HEK293 (cell line): ENCODE data around the gene EIF4A3.

ENCODE experiments used
- CTCF ChIA-PET: fragments of 350-600 bp; formaldehyde crosslinking; extraction: SDS; loops from one replicate; lab custom pipeline; 2021; ENCODE audit warnings: antibody characterized with exemption; lab: Yijun Ruan, JAX
- POLR2A ChIA-PET: fragments of 300-600 bp; formaldehyde crosslinking; extraction: SDS; loops from one replicate; lab custom pipeline; 2020; ENCODE audit warnings: antibody characterized with exemption, inconsistent platforms; lab: Yijun Ruan, JAX
- H3K27ac ChIP-seq: fragments of 200-500 bp; sonication (Bioruptor generic); 2 replicates; pipeline ENCODE4 v1.5.1; 2014; ENCODE audit warnings: low read depth, low read length, control low read depth, inconsistent platforms; ENCODE audit errors: extremely low read depth
- H3K36me3 ChIP-seq, 2 experiments: fragments of 200-500 bp in 1 of 2; sonication (Bioruptor generic) in 1 of 2; 1 replicate in 1 of 2; 2 replicates in 1 of 2; pipeline ENCODE4 v1.5.1; 2014 to 2017; ENCODE audit warnings: inconsistent platforms in 2 of 2, low read length in 2 of 2; ENCODE audit not compliant: control insufficient read depth in 2 of 2, insufficient read depth in 1 of 2
- H3K4me1 ChIP-seq: fragments of 200-500 bp; sonication (Bioruptor generic); 2 replicates; pipeline ENCODE4 v1.5.1; 2014; ENCODE audit warnings: mild to moderate bottlenecking, low read length, inconsistent platforms; ENCODE audit not compliant: control insufficient read depth, insufficient read depth
- H3K4me3 ChIP-seq: 2 replicates; pipeline ENCODE4 v1.5.1; 2011; ENCODE audit warnings: low read depth, mild to moderate bottlenecking, control low read depth, low read length, moderate library complexity
- H3K9me3 ChIP-seq: fragments of 200-500 bp; sonication (Bioruptor generic); 2 replicates; pipeline ENCODE4 v1.5.1; 2014; ENCODE audit warnings: low read depth, low read length, inconsistent platforms; ENCODE audit not compliant: control insufficient read depth, insufficient read depth
- EGR2 ChIP-seq: fragments of 450-650 bp; formaldehyde crosslinking; IDR thresholded peaks from 2 replicates; pipeline ENCODE4 v1.5.1; 2016; ENCODE audit warnings: low read depth, missing biosample characterization, missing genetic modification characterization
- GFI1B ChIP-seq: fragments of 450-650 bp; formaldehyde crosslinking; IDR thresholded peaks from 2 replicates; pipeline ENCODE4 v1.5.1; 2016; ENCODE audit warnings: missing biosample characterization, missing genetic modification characterization
- KLF1 ChIP-seq: fragments of 450-650 bp; formaldehyde crosslinking; IDR thresholded peaks from 2 replicates; pipeline ENCODE4 v1.5.1; 2016; ENCODE audit warnings: missing biosample characterization, missing genetic modification characterization
- KLF9 ChIP-seq: fragments of 450-650 bp; formaldehyde crosslinking; IDR thresholded peaks from 2 replicates; pipeline ENCODE4 v1.5.1; 2016; ENCODE audit warnings: missing biosample characterization, missing genetic modification characterization, low read depth
- PRDM10 ChIP-seq: fragments of 450-650 bp; formaldehyde crosslinking; IDR thresholded peaks from 2 replicates; pipeline ENCODE4 v1.5.1; 2016; ENCODE audit warnings: missing biosample characterization, missing genetic modification characterization
- SP7 ChIP-seq: fragments of 450-650 bp; formaldehyde crosslinking; IDR thresholded peaks from 2 replicates; pipeline ENCODE4 v1.5.1; 2016; ENCODE audit warnings: missing biosample characterization, missing genetic modification characterization
- ZBTB8A ChIP-seq: fragments of 450-650 bp; formaldehyde crosslinking; IDR thresholded peaks from 2 replicates; pipeline ENCODE4 v1.5.1; 2016; ENCODE audit warnings: missing biosample characterization, missing genetic modification characterization
- ZEB2 ChIP-seq: fragments of 450-650 bp; formaldehyde crosslinking; IDR thresholded peaks from 2 replicates; pipeline ENCODE4 v1.5.1; 2016; ENCODE audit warnings: missing biosample characterization, missing genetic modification characterization
- ZIC2 ChIP-seq: fragments of 450-650 bp; formaldehyde crosslinking; IDR thresholded peaks from 2 replicates; pipeline ENCODE4 v1.5.1; 2016; ENCODE audit warnings: missing biosample characterization, missing genetic modification characterization
- ZNF18 ChIP-seq: fragments of 450-650 bp; formaldehyde crosslinking; IDR thresholded peaks from 2 replicates; pipeline ENCODE4 v1.5.1; 2016; ENCODE audit warnings: missing biosample characterization, missing genetic modification characterization
- ZNF223 ChIP-seq: fragments of 450-650 bp; formaldehyde crosslinking; IDR thresholded peaks from 2 replicates; pipeline ENCODE4 v1.5.1; 2016; ENCODE audit warnings: missing biosample characterization, missing genetic modification characterization
- ZNF423 ChIP-seq: fragments of 450-650 bp; formaldehyde crosslinking; IDR thresholded peaks from 2 replicates; pipeline ENCODE4 v1.5.1; 2016; ENCODE audit warnings: missing biosample characterization, missing genetic modification characterization
- ZNF433 ChIP-seq: fragments of 450-650 bp; formaldehyde crosslinking; IDR thresholded peaks from 2 replicates; pipeline ENCODE4 v1.5.1; 2016; ENCODE audit warnings: missing biosample characterization, missing genetic modification characterization, low read depth
- ZNF473 ChIP-seq: fragments of 450-650 bp; formaldehyde crosslinking; IDR thresholded peaks from 2 replicates; pipeline ENCODE4 v1.5.1; 2017; ENCODE audit warnings: missing biosample characterization, missing genetic modification characterization
- ZNF48 ChIP-seq: fragments of 450-650 bp; formaldehyde crosslinking; IDR thresholded peaks from 2 replicates; pipeline ENCODE4 v1.5.1; 2016; ENCODE audit warnings: missing biosample characterization, missing genetic modification characterization
- ZNF600 ChIP-seq: fragments of 450-650 bp; formaldehyde crosslinking; IDR thresholded peaks from 2 replicates; pipeline ENCODE4 v1.5.1; 2016; ENCODE audit warnings: missing biosample characterization, missing genetic modification characterization
- ZNF692 ChIP-seq: fragments of 450-650 bp; formaldehyde crosslinking; IDR thresholded peaks from 2 replicates; pipeline ENCODE4 v1.5.1; 2016; ENCODE audit warnings: missing biosample characterization, missing genetic modification characterization
- ZNF76 ChIP-seq: fragments of 450-650 bp; formaldehyde crosslinking; IDR thresholded peaks from 2 replicates; pipeline ENCODE4; 2016; ENCODE audit warnings: low read depth, missing biosample characterization, missing genetic modification characterization, borderline replicate concordance

EIF4A3 gene

GRCh38 chr17:80187515-80187941, 40.6 kb upstream of the EIF4A3 start:
- Histone ChIP-seq H3K4me1 (no peaks in the 10 kb centered on the region), H3K36me3 (no peaks in the 10 kb centered on the region), H3K4me3 (no peak overlapping the region), H3K27ac (no peak overlapping the region), H3K9me3 (no peaks in the 10 kb centered on the region)
- CTCF ChIA-PET: interaction anchor here (1.0 kb wide), 1 partner anchor 9 kb away, joined by 5 read pairs; no protein-coding TSS in a partner anchor
- TF ChIP-seq KLF1 (tag by site-specific recombination): peak; percentile 32; the same call in 1 of the 2 replicates
- TF ChIP-seq ZNF223 (tag by site-specific recombination): no peak
- POLR2A ChIA-PET: no interaction called here

GRCh38 chr17:80187090-80187489, 40.2 kb upstream of the EIF4A3 start:
- no peak overlapping the region for H3K27ac ChIP-seq
- H3K4me3 ChIP-seq: no peak overlapping the region
- ChIA-PET POLR2A (no interaction called here), CTCF (interaction anchor here (1.0 kb wide), 1 partner anchor 10 kb away, joined by 5 read pairs; no protein-coding TSS in a partner anchor)
- TF ChIP-seq ZEB2 (tag by site-specific recombination) (no peak), ZNF692 (no peak), ZNF433 (tag by site-specific recombination) (no peak), ZNF76 (tag by site-specific recombination) (no peak), PRDM10 (tag by site-specific recombination) (no peak), ZNF48 (tag by site-specific recombination) (no peak), ZNF600 (no peak)
- H3K9me3 ChIP-seq: no peaks in the 10 kb centered on the region
- H3K36me3 ChIP-seq: no peaks in the 10 kb centered on the region
- H3K4me1 ChIP-seq: no peaks in the 10 kb centered on the region

GRCh38 chr17:80185968-80186367, 39.0 kb upstream of the EIF4A3 start:
- no peak for TF ChIP-seq ZBTB8A
- peak; percentile 66; the same call in 1 of the 2 replicates for TF ChIP-seq EGR2
- TF ChIP-seq ZNF473: no peak
- TF ChIP-seq ZIC2 (tag by site-specific recombination): no peak
- TF ChIP-seq ZNF18 (tag by site-specific recombination): no peak
- TF ChIP-seq GFI1B: no peak
- TF ChIP-seq SP7 (tag by site-specific recombination): no peak
- no peak for TF ChIP-seq ZNF423 (tag by site-specific recombination)
- no peak for TF ChIP-seq KLF9 (tag by site-specific recombination)
- TF ChIP-seq, all 188 proteins: peak for 1
- Histone ChIP-seq H3K9me3 (no peaks in the 10 kb centered on the region), H3K36me3 (no peaks in the 10 kb centered on the region), H3K4me3 (no peak overlapping the region), H3K27ac (no peak overlapping the region), H3K4me1 (no peaks in the 10 kb centered on the region)
- ChIA-PET CTCF (interaction anchor here (0.5 to 1.0 kb wide), 2 partner anchors 9 to 81 kb away, joined by 3 read pairs; no protein-coding TSS in a partner anchor), POLR2A (no interaction called here)
